ENCODE measurements around the gene CSAG2.
"Not testable (repeated sequence)": the region's sequence is repeated elsewhere in the genome, so short reads cannot be mapped to it uniquely, and the experiment has no call there.

The CSAG2 gene

GRCh38 chrX:152709173-152709572 lies at the start of gene CSAG2:
Gene CSAG2 (minus strand): TSS chrX:152709273. CDS start chrX:152709112, 161 bp downstream.
- not testable (repeated sequence) for H3K27ac ChIP-seq (ENCODE audit: low read depth, low read length); H3K27me3 ChIP-seq (ENCODE audit: control insufficient read depth in 1 of 2, insufficient read depth in 2 of 2, low read length in 2 of 2); H3K9me3 ChIP-seq (ENCODE audit: control insufficient read depth in 1 of 2, low read length in 2 of 2); H3K36me3 ChIP-seq (ENCODE audit: control insufficient read depth in 1 of 2, insufficient read depth in 2 of 2, low read length in 2 of 2); H3K9ac ChIP-seq (ENCODE audit: low read depth in 1 of 2, low read length in 2 of 2); H3K4me3 ChIP-seq (ENCODE audit: low read depth in 1 of 2, low read length in 2 of 2); H3K4me1 ChIP-seq (ENCODE audit: control insufficient read depth in 1 of 2, insufficient read depth in 2 of 2, low read length in 2 of 2)

- H3K36me3 ChIP-seq (ENCODE audit: control insufficient read depth in 1 of 2, insufficient read depth in 2 of 2, low read length in 2 of 2); H3K4me3 ChIP-seq (ENCODE audit: low read depth in 1 of 2, low read length in 2 of 2); H3K27me3 ChIP-seq (ENCODE audit: control insufficient read depth in 1 of 2, insufficient read depth in 2 of 2, low read length in 2 of 2); H3K27ac ChIP-seq (ENCODE audit: low read depth, low read length); H3K4me1 ChIP-seq (ENCODE audit: control insufficient read depth in 1 of 2, insufficient read depth in 2 of 2, low read length in 2 of 2); H3K9me3 ChIP-seq (ENCODE audit: control insufficient read depth in 1 of 2, low read length in 2 of 2); H3K9ac ChIP-seq (ENCODE audit: low read depth in 1 of 2, low read length in 2 of 2): not testable (repeated sequence)
Measured at GRCh38 chrX:152754871-152755270, 45.8 kb upstream of the CSAG2 start.

GRCh38 chrX:152753686-152754650 lies 44.9 kb upstream of the CSAG2 start, which contains the start of gene MAGEA2:
Gene MAGEA2 (minus strand): TSS chrX:152753842. CDS start chrX:152751363, 2,479 bp downstream.
- not testable (repeated sequence) for H3K36me3 ChIP-seq (ENCODE audit: control insufficient read depth in 1 of 2, insufficient read depth in 2 of 2, low read length in 2 of 2); H3K4me3 ChIP-seq (ENCODE audit: low read depth in 1 of 2, low read length in 2 of 2); H3K27me3 ChIP-seq (ENCODE audit: control insufficient read depth in 1 of 2, insufficient read depth in 2 of 2, low read length in 2 of 2); H3K9me3 ChIP-seq (ENCODE audit: control insufficient read depth in 1 of 2, low read length in 2 of 2); H3K4me1 ChIP-seq (ENCODE audit: control insufficient read depth in 1 of 2, insufficient read depth in 2 of 2, low read length in 2 of 2); H3K9ac ChIP-seq (ENCODE audit: low read depth in 1 of 2, low read length in 2 of 2); H3K27ac ChIP-seq (ENCODE audit: low read depth, low read length)

GRCh38 chrX:152738560-152738959 lies 29.5 kb upstream of the CSAG2 start:
- Histone ChIP-seq H3K4me1 (ENCODE audit: control insufficient read depth in 1 of 2, insufficient read depth in 2 of 2, low read length in 2 of 2) (no peaks in the 10 kb centered on the region), H3K27me3 (ENCODE audit: control insufficient read depth in 1 of 2, insufficient read depth in 2 of 2, low read length in 2 of 2) (no peaks in the 10 kb centered on the region), H3K27ac (ENCODE audit: low read depth, low read length) (no peak overlapping the region), H3K4me3 (ENCODE audit: low read depth in 1 of 2, low read length in 2 of 2) (no peak overlapping the region), H3K36me3 (ENCODE audit: control insufficient read depth in 1 of 2, insufficient read depth in 2 of 2, low read length in 2 of 2) (no peaks in the 10 kb centered on the region), H3K9me3 (ENCODE audit: control insufficient read depth in 1 of 2, low read length in 2 of 2) (no peaks in the 10 kb centered on the region), H3K9ac (ENCODE audit: low read depth in 1 of 2, low read length in 2 of 2) (no peak overlapping the region)

GRCh38 chrX:152736528-152736927 lies 27.5 kb upstream of the CSAG2 start:
- not testable (repeated sequence) for H3K27me3 ChIP-seq (ENCODE audit: control insufficient read depth in 1 of 2, insufficient read depth in 2 of 2, low read length in 2 of 2); H3K9ac ChIP-seq (ENCODE audit: low read depth in 1 of 2, low read length in 2 of 2); H3K4me1 ChIP-seq (ENCODE audit: control insufficient read depth in 1 of 2, insufficient read depth in 2 of 2, low read length in 2 of 2); H3K36me3 ChIP-seq (ENCODE audit: control insufficient read depth in 1 of 2, insufficient read depth in 2 of 2, low read length in 2 of 2); H3K27ac ChIP-seq (ENCODE audit: low read depth, low read length); H3K9me3 ChIP-seq (ENCODE audit: control insufficient read depth in 1 of 2, low read length in 2 of 2); H3K4me3 ChIP-seq (ENCODE audit: low read depth in 1 of 2, low read length in 2 of 2)

- no peak overlapping the region for H3K4me3 ChIP-seq (ENCODE audit: low read depth in 1 of 2, low read length in 2 of 2)
- no peak overlapping the region for H3K9ac ChIP-seq (ENCODE audit: low read depth in 1 of 2, low read length in 2 of 2)
- H3K9me3 ChIP-seq (ENCODE audit: control insufficient read depth in 1 of 2, low read length in 2 of 2): no peaks in the 10 kb centered on the region
- H3K27ac ChIP-seq (ENCODE audit: low read depth, low read length): no peak overlapping the region
- no peaks in the 10 kb centered on the region for H3K27me3 ChIP-seq (ENCODE audit: control insufficient read depth in 1 of 2, insufficient read depth in 2 of 2, low read length in 2 of 2)
- H3K4me1 ChIP-seq (ENCODE audit: control insufficient read depth in 1 of 2, insufficient read depth in 2 of 2, low read length in 2 of 2): no peaks in the 10 kb centered on the region
- no peaks in the 10 kb centered on the region for H3K36me3 ChIP-seq (ENCODE audit: control insufficient read depth in 1 of 2, insufficient read depth in 2 of 2, low read length in 2 of 2)
Measured at GRCh38 chrX:152735860-152736511, 26.9 kb upstream of the CSAG2 start.

- H3K27me3 ChIP-seq (ENCODE audit: control insufficient read depth in 1 of 2, insufficient read depth in 2 of 2, low read length in 2 of 2): no peaks in the 10 kb centered on the region
- no peaks in the 10 kb centered on the region for H3K9me3 ChIP-seq (ENCODE audit: control insufficient read depth in 1 of 2, low read length in 2 of 2)
- H3K27ac ChIP-seq (ENCODE audit: low read depth, low read length): no peak overlapping the region
- no peaks in the 10 kb centered on the region for H3K4me1 ChIP-seq (ENCODE audit: control insufficient read depth in 1 of 2, insufficient read depth in 2 of 2, low read length in 2 of 2)
- H3K9ac ChIP-seq (ENCODE audit: low read depth in 1 of 2, low read length in 2 of 2): no peak overlapping the region
- no peak overlapping the region for H3K4me3 ChIP-seq (ENCODE audit: low read depth in 1 of 2, low read length in 2 of 2)
- H3K36me3 ChIP-seq (ENCODE audit: control insufficient read depth in 1 of 2, insufficient read depth in 2 of 2, low read length in 2 of 2): no peaks in the 10 kb centered on the region
Measured at GRCh38 chrX:152735101-152735500, 26.0 kb upstream of the CSAG2 start.

- H3K4me3 ChIP-seq (ENCODE audit: low read depth in 1 of 2, low read length in 2 of 2); H3K27ac ChIP-seq (ENCODE audit: low read depth, low read length); H3K27me3 ChIP-seq (ENCODE audit: control insufficient read depth in 1 of 2, insufficient read depth in 2 of 2, low read length in 2 of 2); H3K9me3 ChIP-seq (ENCODE audit: control insufficient read depth in 1 of 2, low read length in 2 of 2); H3K4me1 ChIP-seq (ENCODE audit: control insufficient read depth in 1 of 2, insufficient read depth in 2 of 2, low read length in 2 of 2); H3K36me3 ChIP-seq (ENCODE audit: control insufficient read depth in 1 of 2, insufficient read depth in 2 of 2, low read length in 2 of 2); H3K9ac ChIP-seq (ENCODE audit: low read depth in 1 of 2, low read length in 2 of 2): not testable (repeated sequence)
Measured at GRCh38 chrX:152734143-152734858, 25.2 kb upstream of the CSAG2 start.

GRCh38 chrX:152733261-152733975 lies 24.3 kb upstream of the CSAG2 start, which contains the start of the genes CSAG1 and MAGEA12:
Gene CSAG1 (minus strand): TSS chrX:152733721. CDS start chrX:152732460, 1,261 bp downstream.
Gene MAGEA12 (plus strand): TSS chrX:152733757. CDS start chrX:152736162, 2,405 bp downstream.
- Histone ChIP-seq H3K9ac (ENCODE audit: low read depth in 1 of 2, low read length in 2 of 2) (no peak within 1 kb of the TSS), H3K4me1 (ENCODE audit: control insufficient read depth in 1 of 2, insufficient read depth in 2 of 2, low read length in 2 of 2) (no peaks in the 10 kb centered on the region), H3K4me3 (ENCODE audit: low read depth in 1 of 2, low read length in 2 of 2) (no peak within 1 kb of the TSS), H3K9me3 (ENCODE audit: control insufficient read depth in 1 of 2, low read length in 2 of 2) (no peaks in the 10 kb centered on the region), H3K36me3 (ENCODE audit: control insufficient read depth in 1 of 2, insufficient read depth in 2 of 2, low read length in 2 of 2) (no peaks in the 10 kb centered on the region), H3K27me3 (ENCODE audit: control insufficient read depth in 1 of 2, insufficient read depth in 2 of 2, low read length in 2 of 2) (no peaks in the 10 kb centered on the region), H3K27ac (ENCODE audit: low read depth, low read length) (no peak within 1 kb of the TSS)

Data from duodenal mucosa (tissue), 2 donors.